Measurements from ENCODE around the gene DUOX1. TPM values are rescaled to one million over a fixed set of nuclear protein-coding genes. Genes with fewer than 3 reads are reported as not detected.
A peak's percentile ranks its signal among the peaks of the same experiment; 100 is the strongest.

The DUOX1 gene
- total and polyA plus RNA-seq, 9 of the 15 experiments (the other 6 are each of a cell fraction or from before 2014, with no cell fraction given), result 0.01 to 0.22 (median 0.01) TPM; not detected in 6

DNA sequence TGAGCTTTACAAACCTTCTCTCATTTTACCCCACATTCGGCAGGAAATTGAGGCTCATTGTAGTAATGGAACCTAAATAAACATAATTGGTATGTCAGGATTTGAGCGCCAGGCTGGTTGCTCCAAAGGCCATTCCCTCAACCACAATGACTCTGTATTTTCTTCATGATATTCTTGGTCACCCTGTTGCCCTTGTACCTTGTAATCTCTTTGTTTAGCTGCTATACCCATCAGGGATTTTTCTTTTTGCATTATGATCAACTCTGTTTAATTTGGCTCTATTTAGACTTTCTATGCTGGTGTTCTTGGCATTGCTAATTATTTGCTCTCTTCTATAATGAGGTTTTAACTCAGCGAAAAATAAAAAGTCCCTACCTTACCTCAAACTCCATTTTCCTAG lies 45.6 kb upstream of the DUOX1 start:
- TF ChIP-seq MAFF (IDR thresholded peaks at IDR 0.05; ENCODE audit: low read length), result peak; percentile 23; the same call in 1 of the 2 replicates
- TF ChIP-seq ESRRA (IDR thresholded peaks at IDR 0.05; ENCODE audit: borderline replicate concordance, low read depth), result peak; percentile 22; the same call in 1 of the 2 replicates
- TF ChIP-seq MAZ (CRISPR knock-in tag; conservative IDR thresholded peaks at IDR 0.05 in 1 of 2, IDR thresholded peaks at IDR 0.05 in 1 of 2), result no peak
- peak; percentile 69 for TF ChIP-seq NFE2 (IDR thresholded peaks at IDR 0.05; ENCODE audit: low read depth)
- Histone ChIP-seq H4K20me1 (replicated peaks; ENCODE audit: control insufficient read depth, insufficient read depth, low read length) (no peaks in the 10 kb centered on the region), H2AFZ (ENCODE audit: low read depth, low read length) (no peak overlapping the region), H3K27me3 (ENCODE audit: control insufficient read depth in 2 of 2, insufficient read depth in 2 of 2, low read length in 2 of 2) (no peaks in the 10 kb centered on the region), H3K36me3 (ENCODE audit: control insufficient read depth, insufficient read depth, low read length) (no peaks in the 10 kb centered on the region), H3K9me3 (replicated peaks; ENCODE audit: control insufficient read depth, insufficient read depth, low read depth, low read length) (no peaks in the 10 kb centered on the region), H3K4me3 (no peak overlapping the region), H3K9ac (ENCODE audit: insufficient read depth in 1 of 2, low read depth in 2 of 2, low read length in 2 of 2) (no peak overlapping the region), H3K27ac (ENCODE audit: extremely low read depth, low read depth, low read length) (no peak overlapping the region), H3K79me2 (ENCODE audit: control insufficient read depth, insufficient read depth, low read length) (no peaks in the 10 kb centered on the region), H3K9me1 (ENCODE audit: control insufficient read depth, insufficient read depth, low read length) (no peaks in the 10 kb centered on the region), H3K4me2 (ENCODE audit: insufficient read depth, low read length) (no peak overlapping the region; the same call in 1 of the 2 replicates), H3K4me1 (replicated peaks in 1 of 2; ENCODE audit: control insufficient read depth in 2 of 2, insufficient read depth in 2 of 2, low read length in 2 of 2) (peaks cover 15 to 33% of the 10 kb centered on the region in 2 experiments)
- DNase-seq (ENCODE audit: extremely low read depth in 1 of 4, low spot score in 3 of 4) (no peak), FAIRE-seq (no peak), ATAC-seq (no peak)
- BruUV-seq (replicated peaks), result no TSS peak
- ChIA-PET CTCF (ENCODE audit: low intra/inter-chr PET ratio) (no interaction called here), POLR2A (interaction anchor here (0.6 to 1.6 kb wide), 3 partner anchors 11 to 35 kb away, joined by 3 to 7 read pairs (median 3); no protein-coding TSS in a partner anchor)
- in situ Hi-C loops (cut with MboI), result no loop called here
- 28% methylated on average over 3 of the region's 3 CpGs for WGBS (ENCODE audit: insufficient coverage, low coverage, missing lambda C conversion rate)
- intact Hi-C loops (cut with micrococcal nuclease), result no loop called here

DNA sequence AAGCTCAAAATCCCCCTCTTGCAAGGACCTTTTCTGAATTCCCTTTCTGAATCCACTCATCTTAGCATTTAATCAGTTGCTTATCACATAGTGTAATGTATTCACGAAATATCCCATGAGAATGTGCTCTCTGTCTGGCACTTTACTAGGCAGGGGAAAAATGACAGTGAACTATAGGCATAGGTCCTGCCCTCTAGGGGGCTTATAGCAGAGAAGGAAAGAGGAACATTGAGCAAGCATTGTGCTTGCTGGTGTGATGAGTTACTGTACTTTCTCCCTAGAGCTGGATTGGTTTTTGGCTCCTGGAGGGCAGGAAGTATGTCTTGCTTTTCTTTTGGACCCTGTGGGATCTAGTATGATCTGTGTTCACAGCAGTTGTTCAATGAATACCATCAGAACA lies 42.3 kb upstream of the DUOX1 start:
- Histone ChIP-seq H2AFZ (ENCODE audit: low read depth, low read length) (no peak overlapping the region; the same call in 1 of the 2 replicates), H3K9ac (ENCODE audit: insufficient read depth in 1 of 2, low read depth in 2 of 2, low read length in 2 of 2) (no peak overlapping the region), H3K36me3 (ENCODE audit: control insufficient read depth, insufficient read depth, low read length) (no peaks in the 10 kb centered on the region), H3K27ac (ENCODE audit: extremely low read depth, low read depth, low read length) (no peak overlapping the region), H3K9me3 (replicated peaks; ENCODE audit: control insufficient read depth, insufficient read depth, low read depth, low read length) (no peaks in the 10 kb centered on the region), H3K79me2 (ENCODE audit: control insufficient read depth, insufficient read depth, low read length) (no peaks in the 10 kb centered on the region), H3K4me1 (replicated peaks in 1 of 2; ENCODE audit: control insufficient read depth in 2 of 2, insufficient read depth in 2 of 2, low read length in 2 of 2) (peaks cover 18 to 42% of the 10 kb centered on the region in 2 experiments), H3K4me2 (ENCODE audit: insufficient read depth, low read length) (no peak overlapping the region), H3K4me3 (no peak overlapping the region), H3K27me3 (ENCODE audit: control insufficient read depth in 2 of 2, insufficient read depth in 2 of 2, low read length in 2 of 2) (no peaks in the 10 kb centered on the region), H4K20me1 (replicated peaks; ENCODE audit: control insufficient read depth, insufficient read depth, low read length) (no peaks in the 10 kb centered on the region), H3K9me1 (ENCODE audit: control insufficient read depth, insufficient read depth, low read length) (no peaks in the 10 kb centered on the region)
- no TSS peak for BruUV-seq (replicated peaks)
- peak in 2 of 4 experiments; percentile 29 to 36 for DNase-seq (ENCODE audit: extremely low read depth in 1 of 4, low spot score in 3 of 4)
- in situ Hi-C loops (cut with MboI), result no loop called here
- intact Hi-C loops (cut with micrococcal nuclease), result no loop called here
- 0% methylated on average over 1 of the region's 1 CpG for WGBS (ENCODE audit: insufficient coverage, low coverage, missing lambda C conversion rate)
- peak; percentile 84 for ATAC-seq
- CTCF ChIA-PET (ENCODE audit: low intra/inter-chr PET ratio), result no interaction called here
- POLR2A ChIA-PET, result interaction anchor here (0.9 kb wide), 1 partner anchor 35 kb away, joined by 3 read pairs; no protein-coding TSS in a partner anchor
- peak; percentile 37 for FAIRE-seq
- TF ChIP-seq ZC3H8 (IDR thresholded peaks at IDR 0.05), result no peak
- TF ChIP-seq NRF1 (conservative IDR thresholded peaks at IDR 0.05 in 1 of 2, IDR thresholded peaks at IDR 0.05 in 1 of 2), result no peak
- TF ChIP-seq, protein P1, sequence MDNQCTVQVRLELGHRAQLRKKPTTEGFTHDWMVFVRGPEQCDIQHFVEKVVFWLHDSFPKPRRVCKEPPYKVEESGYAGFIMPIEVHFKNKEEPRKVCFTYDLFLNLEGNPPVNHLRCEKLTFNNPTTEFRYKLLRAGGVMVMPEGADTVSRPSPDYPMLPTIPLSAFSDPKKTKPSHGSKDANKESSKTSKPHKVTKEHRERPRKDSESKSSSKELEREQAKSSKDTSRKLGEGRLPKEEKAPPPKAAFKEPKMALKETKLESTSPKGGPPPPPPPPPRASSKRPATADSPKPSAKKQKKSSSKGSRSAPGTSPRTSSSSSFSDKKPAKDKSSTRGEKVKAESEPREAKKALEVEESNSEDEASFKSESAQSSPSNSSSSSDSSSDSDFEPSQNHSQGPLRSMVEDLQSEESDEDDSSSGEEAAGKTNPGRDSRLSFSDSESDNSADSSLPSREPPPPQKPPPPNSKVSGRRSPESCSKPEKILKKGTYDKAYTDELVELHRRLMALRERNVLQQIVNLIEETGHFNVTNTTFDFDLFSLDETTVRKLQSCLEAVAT (IDR thresholded peaks at IDR 0.05), result no peak
- peak; percentile 49; the same call in 1 of the 2 replicates for TF ChIP-seq CEBPB (tag; IDR thresholded peaks at IDR 0.05)
- no peak for TF ChIP-seq WHSC1 (IDR thresholded peaks at IDR 0.05; ENCODE audit: low read length)
- TF ChIP-seq, protein P2, sequence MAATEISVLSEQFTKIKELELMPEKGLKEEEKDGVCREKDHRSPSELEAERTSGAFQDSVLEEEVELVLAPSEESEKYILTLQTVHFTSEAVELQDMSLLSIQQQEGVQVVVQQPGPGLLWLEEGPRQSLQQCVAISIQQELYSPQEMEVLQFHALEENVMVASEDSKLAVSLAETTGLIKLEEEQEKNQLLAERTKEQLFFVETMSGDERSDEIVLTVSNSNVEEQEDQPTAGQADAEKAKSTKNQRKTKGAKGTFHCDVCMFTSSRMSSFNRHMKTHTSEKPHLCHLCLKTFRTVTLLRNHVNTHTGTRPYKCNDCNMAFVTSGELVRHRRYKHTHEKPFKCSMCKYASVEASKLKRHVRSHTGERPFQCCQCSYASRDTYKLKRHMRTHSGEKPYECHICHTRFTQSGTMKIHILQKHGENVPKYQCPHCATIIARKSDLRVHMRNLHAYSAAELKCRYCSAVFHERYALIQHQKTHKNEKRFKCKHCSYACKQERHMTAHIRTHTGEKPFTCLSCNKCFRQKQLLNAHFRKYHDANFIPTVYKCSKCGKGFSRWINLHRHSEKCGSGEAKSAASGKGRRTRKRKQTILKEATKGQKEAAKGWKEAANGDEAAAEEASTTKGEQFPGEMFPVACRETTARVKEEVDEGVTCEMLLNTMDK (IDR thresholded peaks at IDR 0.05; ENCODE audit: borderline replicate concordance, insufficient read depth, low read depth, low read length, poor library complexity, severe bottlenecking), result peak; percentile 58
- TF ChIP-seq ZKSCAN1 (IDR thresholded peaks at IDR 0.05; ENCODE audit: low read depth, low read length), result no peak
- TF ChIP-seq PHB2 (IDR thresholded peaks at IDR 0.05; ENCODE audit: low read depth), result no peak
